NCI-H1092 treated with DMSO at 0.1 percent for 48 hours (cell line): Measurements from ENCODE around the gene CDK13.

Experiments used
- DNase-seq: peaks from one replicate; lab custom pipeline; 2025; lab: John Stamatoyannopoulos, UW

The CDK13 gene

GRCh38 chr7:40148671-40149070 is 198.6 kb downstream of the CDK13 start:
- DNase-seq = no peak
